KBM-7 (cell line): Measurements from ENCODE around the gene NDUFB10.
A peak's percentile ranks its signal among the peaks of the same experiment; 100 is the strongest.

ENCODE experiments used
- DNase-seq: peaks from one replicate; pipeline ENCODE4 v3.0.0-alpha.2; 2015
- in situ Hi-C: fragments of 300-500 bp; cut with MboI; formaldehyde crosslinking; loops from 2 replicates; pipeline ENCODE4 v1.14.3; 2020; ENCODE audit warnings: low sequenced_read_pairs, low pct_unique_long_range_greater_than_20kb, mixed read lengths

The NDUFB10 gene

DNA sequence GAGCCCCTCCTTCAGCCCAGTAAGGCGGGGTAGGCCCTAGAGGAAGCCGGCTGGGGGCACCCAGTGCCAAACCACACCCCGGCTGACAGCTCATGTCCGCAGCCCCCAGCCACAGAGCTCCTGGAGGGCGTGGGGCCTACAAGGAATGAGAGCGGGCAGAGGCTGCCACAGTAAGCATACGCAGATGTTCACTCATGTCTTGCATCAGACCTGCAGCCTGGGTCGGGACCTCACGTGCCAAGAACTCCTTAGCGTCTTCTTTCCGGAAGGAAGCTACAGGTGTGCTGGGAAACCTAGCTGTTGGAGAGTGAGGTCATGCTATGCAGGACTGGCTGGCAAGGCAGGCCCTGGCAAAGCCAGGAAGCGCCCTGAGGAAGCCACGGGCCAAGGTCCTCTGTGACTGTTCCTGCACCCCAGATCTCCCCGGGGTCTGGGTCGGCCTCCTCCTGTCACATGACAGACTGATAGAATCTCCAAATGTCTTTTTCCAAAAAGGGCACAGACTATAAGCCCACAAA lies 48.7 kb downstream of the NDUFB10 start:
- in situ Hi-C loops = no loop called here
- peak; percentile 71 for DNase-seq

DNA sequence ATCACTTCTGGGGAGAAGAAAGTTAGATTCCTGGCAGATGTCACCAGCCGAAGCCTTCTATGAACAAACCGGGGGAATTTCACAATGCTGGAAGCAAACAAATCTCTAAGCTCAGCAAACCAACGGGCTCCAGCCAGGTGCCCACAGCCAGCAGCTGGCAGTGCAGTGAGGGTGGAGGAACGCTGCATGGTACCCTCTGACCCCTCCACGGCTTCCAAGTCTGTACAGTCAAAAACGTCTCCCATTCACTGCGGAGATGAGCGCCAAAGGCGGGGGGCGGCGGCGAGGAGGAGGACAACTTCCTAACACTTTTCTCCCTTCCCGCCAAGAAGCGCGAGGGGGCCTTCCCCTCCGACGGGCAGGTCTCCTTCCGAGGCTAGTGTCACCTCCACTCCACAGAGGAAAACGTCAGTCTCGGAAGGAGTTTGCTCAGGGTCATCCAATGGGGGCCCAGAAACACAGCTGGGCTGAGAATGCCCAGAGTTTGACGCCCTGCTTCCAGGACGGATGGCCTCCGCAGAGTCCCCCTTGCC lies 49.4 kb downstream of the NDUFB10 start:
- peak; percentile 49 for DNase-seq

DNA sequence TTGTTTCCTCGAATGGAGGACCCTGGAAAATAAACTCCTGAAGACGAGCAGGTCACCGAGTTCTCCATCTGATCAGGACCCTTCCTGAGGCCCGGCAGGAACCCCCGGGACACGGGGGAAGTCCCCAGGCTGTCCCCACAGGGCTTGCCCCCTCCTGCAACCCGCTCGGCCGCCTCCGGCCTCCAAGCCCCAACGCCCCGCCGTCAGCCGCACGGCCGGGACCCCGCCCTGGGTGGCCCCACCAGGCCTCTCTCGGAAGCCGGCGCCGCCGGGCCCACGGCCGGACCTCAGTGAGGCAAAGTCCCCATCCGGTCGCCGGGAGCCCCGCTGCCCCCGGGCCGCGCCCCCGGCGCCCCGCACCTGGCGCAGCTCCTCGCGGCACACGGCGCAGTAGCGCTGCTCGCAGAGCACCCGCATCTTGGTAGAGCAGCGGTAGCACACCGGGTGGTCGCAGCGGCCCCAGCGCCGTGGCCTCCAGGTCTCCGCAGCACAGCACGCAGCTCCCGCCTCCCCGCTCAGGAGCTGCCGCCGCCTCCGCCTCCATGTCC lies 49.9 kb downstream of the NDUFB10 start:
- in situ Hi-C loops = no loop called here
- DNase-seq = no peak

More for the DNA sequence above, 49.4 kb downstream of the NDUFB10 start:
- in situ Hi-C loops = no loop called here

DNA sequence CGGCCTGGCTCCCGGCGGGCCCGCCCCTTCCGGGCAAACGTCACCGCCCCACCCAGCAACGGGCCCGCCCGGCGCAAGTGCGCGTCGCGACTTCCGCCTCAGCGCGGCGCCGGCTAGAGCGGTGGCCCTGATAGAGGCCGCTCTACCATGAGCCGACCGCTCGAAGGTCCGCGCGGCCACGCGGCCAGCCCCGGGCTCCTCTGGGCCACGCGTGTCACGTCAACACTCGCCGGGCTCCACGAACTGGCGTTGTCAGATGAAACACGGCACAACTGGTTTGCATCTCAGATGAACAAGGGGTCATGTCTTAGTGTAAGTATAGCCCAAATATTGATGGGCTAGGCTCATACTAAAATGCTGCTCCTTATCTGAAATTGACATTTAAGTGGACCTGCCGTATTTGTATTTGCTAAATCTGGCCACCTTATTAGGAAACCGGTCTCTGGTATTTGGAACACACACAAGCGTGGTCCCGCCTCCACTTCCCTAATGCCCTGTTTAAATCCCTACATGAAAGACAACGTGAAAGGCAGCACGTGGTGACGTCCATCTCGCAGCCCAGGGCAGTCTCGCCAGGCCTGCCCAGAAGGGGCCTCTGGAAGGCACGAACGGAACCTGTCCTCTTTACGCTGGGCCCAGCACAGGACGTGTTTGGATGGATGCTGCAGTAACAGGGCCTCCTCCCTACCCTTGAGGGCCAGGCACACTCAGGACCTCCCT lies 50.6 kb downstream of the NDUFB10 start, which contains the start of gene ZNF598:
Gene ZNF598, minus strand, starts transcription at position 31 of the 720 bp plus-strand sequence.
- in situ Hi-C loops = no loop called here
- DNase-seq = peak; percentile 82
